SU-DHL-6 (cell line): ENCODE data around the gene DUSP2.

Source experiments
- CTCF ChIP-seq: fragments of 200-600 bp; sonication (generic); IDR thresholded peaks from one replicate; pipeline ENCODE4 v1.5.1; 2017; ENCODE audit warnings: antibody characterized with exemption, mild to moderate bottlenecking, low read length, moderate library complexity; ENCODE audit not compliant: insufficient read depth, poor library complexity, severe bottlenecking
- EZH2phosphoT487 ChIP-seq: fragments of 200-600 bp; sonication (generic), shearing (Covaris generic); conservative IDR thresholded peaks from 2 replicates; pipeline ENCODE4 v1.6.1; 2018; ENCODE audit warnings: mild to moderate bottlenecking, antibody characterized with exemption, low read length, moderate library complexity, mixed read lengths

GRCh38 chr2:96169868-96170507, 24.7 kb upstream of the DUSP2 start:
- no peak for TF ChIP-seq CTCF
- no peak for TF ChIP-seq EZH2phosphoT487
